HG03060 (cell line): ENCODE data around the gene SLC30A10.
"Not testable (repeated sequence)": the region's sequence is repeated elsewhere in the genome, so short reads cannot be mapped to it uniquely, and the experiment has no call there.

ENCODE experiments used
- ATAC-seq: cut with Tn5 transposase; IDR thresholded peaks from one replicate; pipeline ENCODE4 v1.9.1; 2021; ENCODE audit warnings: low read depth, moderate number of reproducible peaks; ENCODE audit not compliant: unreplicated experiment

Gene SLC30A10

DNA sequence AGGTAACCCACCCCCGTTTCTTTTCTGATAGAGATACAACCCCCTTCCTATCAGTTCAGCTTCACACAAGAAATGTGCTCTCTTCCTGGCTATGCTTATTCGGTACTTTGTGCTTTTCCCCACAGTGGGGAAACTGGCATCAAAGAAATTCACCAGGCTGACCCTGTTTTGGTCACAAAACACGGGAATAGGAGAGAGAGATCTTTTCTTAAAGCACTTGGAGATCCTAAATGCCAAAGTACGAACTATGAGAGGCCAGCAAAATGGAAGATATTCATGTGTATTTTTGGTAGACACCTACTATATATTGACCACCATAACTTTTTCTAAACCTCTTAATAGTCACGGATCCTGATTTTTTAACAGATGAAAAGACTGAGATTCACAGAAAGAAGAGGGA lies 30.0 kb downstream of the SLC30A10 start:
- ATAC-seq, result no peak

DNA sequence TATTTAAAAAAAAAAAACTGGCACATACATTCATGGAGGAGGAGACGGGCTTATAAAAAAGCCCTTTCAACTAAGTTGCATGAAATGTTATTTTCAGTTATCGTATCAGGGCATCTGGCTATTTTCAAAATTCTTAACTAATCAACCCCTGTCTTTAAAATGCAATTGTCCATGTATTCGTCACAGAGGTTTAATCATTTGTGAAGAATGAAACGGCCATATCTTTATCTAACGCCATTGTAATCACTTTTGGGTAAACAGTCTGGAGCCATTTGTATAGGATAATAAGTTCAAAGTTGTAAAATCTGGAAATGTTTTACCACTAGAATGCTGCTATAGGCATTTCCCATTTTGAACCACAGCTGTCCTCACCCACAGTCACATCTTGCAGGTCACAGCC lies 30.4 kb downstream of the SLC30A10 start:
- no peak for ATAC-seq

DNA sequence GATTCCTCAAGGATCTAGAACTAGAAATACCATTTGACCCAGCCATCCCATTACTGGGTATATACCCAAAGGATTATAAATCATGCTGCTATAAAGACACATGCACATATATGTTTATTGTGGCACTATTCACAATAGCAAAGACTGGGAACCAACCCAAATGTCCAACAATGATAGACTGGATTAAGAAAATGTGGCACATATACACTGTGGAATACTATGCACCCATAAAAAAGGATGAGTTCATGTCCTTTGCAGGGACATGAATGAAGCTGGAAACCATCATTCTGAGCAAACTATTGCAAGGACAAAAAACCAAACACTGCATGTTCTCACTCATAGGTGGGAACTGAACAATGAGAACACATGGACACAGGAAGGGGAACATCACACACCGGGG lies 36.1 kb downstream of the SLC30A10 start:
- not testable (repeated sequence) for ATAC-seq

DNA sequence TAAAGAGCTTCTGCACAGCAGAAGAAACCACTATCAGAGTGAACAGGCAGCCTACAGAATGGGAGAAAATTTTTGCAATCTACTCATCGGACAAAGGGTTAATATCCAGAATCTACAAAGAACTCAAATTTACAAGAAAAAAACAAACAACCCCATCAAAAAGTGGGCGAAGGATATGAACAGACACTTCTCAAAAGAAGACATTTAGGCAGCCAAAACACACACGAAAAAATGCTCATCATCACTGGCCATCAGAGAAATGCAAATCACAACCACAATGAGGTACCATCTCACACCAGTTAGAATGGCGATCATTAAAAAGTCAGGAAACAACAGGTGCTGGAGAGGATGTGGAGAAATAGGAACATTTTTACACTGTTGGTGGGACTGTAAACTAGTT lies 36.5 kb downstream of the SLC30A10 start:
- ATAC-seq, result not testable (repeated sequence)

DNA sequence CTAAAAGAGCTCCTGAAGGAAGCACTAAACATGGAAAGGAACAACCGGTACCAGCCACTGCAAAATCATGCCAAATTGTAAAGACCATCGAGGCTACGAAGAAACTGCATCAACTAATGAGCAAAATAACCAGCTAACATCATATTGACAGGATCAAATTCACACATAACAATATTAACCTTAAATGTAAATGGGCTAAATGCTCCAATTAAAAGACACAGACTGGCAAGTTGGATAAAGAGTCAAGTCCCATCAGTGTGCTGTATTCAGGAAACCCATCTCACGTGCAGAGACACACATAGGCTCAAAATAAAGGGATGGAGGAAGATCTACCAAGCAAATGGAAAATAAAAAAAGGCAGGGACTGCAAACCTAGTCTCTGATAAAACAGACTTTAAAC lies 39.7 kb downstream of the SLC30A10 start:
- not testable (repeated sequence) for ATAC-seq

DNA sequence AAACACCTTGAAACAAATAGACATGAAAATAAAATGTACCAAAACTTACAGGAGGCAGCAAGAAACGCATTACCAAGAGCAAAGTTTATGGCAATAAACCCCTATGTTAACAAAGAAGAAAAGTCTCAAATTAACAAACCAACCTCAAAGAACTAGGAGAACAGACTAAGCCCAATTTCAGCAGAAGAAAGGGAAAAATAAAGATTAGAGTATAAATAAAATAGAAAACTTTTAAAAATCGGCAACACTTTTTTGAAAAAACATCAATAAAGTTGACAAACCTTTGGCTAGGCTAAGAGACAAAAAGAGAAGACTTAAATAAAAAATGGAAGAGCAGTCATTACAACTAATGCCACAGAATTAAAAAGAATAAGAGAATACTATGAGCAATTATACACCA lies 42.7 kb downstream of the SLC30A10 start:
- no peak for ATAC-seq

DNA sequence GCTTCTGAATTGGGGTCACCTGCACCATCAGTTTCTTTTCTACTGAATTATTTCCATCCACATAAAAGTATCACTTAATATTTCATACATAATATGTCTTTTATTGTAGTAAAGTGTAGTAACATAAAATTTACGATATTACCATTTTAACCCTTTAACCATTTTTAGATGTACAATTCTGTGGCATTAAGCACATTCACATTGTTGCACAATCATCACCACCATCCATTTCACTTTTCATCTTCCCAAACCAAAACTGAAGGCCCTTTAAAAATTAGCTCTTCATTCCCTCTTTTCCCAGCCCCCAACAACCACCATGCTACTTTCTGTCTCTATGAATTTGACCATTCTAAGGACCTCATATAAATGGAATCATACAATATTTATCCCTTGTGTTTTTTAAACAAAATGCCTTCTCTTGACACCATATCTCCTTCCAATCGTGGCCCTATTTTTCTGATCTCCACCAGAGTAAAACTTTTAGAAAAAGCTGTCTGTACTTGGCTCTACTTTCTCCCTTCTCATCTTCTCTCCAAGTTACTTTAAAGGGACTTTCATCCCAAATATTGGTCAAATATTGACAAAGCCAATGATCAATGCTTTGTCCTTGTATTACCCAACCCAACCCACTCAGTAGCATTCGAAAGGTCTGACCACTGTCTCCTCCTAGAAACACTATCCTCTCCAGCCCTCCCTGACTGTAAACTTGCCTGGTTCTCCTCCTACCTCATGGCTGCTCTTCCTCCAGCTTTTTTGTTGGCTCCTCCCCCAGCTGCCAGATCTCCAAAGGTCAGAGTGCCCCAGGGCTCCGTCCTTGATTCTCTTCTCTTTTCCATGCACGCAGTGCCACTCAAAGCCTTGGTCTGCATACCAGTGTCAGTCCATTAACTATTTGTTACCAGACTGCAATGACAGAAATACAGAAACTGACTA lies 44.7 kb downstream of the SLC30A10 start:
- no peak for ATAC-seq

DNA sequence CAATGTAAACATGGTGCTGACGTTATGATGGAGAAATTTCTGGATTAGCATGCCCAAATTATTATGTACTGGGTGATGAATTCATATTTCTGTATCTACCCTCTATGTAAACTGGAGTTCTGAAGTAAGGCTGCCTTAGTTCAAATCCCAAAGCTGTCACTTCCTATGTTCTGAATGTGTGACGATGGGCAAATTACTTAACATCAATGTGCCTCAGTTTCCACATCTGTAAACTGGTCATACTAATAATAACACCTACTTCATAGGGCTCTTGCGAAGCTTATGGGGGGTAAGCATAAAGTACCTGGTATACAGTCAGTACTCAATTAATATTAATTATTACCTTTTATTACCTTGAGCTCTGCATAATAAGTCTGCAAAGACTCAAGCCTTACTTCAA lies 45.6 kb downstream of the SLC30A10 start:
- no peak for ATAC-seq

DNA sequence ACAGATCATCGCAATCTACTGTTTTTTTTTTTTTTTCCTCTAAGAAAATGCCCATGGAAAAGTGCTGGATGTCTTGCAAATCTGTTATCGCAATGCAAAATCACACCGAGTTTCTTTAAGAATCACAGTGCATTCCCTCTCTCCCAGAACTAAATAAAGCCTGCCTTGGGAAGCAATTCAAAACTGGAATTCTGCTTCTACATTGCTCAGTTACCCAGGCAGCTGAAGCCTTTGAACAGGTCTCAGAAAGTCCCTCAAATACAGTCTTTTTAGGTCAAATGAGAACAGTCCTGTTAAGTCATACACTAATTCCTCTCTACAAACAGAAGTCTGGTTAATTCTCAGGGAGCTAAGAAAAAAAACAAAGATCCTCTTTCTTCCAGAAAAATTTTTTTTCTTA lies 46.3 kb downstream of the SLC30A10 start:
- no peak for ATAC-seq

DNA sequence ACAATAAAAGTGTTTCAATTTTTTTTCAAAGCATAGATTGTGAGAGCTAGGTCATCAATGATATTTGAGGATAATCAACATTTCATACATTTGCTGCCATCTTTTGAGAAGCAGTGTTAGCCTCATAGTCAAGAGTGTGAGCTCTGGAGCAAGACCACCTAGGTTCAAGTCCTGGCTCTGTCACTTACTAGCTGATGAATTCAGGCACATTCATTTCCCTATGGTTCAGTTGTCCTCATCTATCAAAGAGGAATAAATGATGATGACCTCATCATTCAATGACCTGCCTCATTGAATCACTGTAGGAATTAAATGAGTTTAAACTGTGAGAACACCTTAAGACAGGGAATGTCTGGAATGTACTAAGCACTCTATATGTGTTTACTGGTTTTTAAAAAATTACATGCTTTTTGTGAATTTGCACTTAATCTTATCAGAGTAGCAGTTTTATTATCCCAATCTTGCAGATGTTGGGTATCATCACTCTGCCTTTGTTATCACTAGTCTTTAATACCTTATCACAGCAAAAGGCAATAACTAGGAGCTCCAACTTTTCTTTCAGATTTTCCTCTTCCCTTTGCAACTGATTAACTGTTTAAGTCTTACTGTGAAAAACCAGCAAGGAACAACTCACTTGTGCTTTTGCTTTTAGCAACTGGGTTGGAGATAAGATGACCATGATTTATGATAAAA lies 47.4 kb downstream of the SLC30A10 start:
- no peak for ATAC-seq

DNA sequence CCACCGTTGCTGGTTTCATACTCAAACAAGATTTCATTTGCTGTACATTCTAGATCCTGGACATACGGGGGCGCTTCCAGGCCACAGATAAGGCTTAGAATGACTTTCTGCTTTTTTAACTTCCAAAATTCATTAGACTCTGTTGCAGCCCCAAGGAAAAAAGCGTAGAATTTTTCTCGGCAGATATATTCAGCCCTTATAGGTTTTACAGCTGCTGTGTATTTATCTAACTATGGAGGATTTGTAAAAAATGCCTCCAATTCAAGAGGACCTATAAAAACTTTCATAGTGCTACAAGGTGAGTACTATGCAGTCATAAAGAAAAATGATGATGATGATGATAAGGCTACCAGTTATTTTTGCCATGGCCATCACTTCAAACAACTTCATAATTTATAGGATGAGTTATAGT lies 51.6 kb downstream of the SLC30A10 start:
- ATAC-seq, result no peak

DNA sequence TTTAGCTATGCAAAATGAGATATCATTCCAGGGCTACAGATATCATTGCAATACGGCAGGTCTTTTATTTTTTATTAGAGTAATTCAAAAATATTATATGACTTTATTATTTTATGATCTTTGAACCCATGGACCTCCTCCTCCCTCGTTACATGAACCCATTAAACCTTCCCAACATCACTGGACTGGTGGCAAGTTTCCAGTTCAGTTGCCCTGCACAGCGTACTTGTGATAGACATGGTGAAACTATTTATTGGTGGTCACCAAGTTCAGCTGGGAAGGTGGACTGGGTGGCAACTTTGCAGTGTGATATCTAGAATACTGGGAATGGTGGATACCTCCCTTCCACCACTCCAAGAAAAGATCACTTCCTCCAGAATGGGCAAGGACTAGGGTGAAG lies 52.5 kb downstream of the SLC30A10 start:
- no peak for ATAC-seq

DNA sequence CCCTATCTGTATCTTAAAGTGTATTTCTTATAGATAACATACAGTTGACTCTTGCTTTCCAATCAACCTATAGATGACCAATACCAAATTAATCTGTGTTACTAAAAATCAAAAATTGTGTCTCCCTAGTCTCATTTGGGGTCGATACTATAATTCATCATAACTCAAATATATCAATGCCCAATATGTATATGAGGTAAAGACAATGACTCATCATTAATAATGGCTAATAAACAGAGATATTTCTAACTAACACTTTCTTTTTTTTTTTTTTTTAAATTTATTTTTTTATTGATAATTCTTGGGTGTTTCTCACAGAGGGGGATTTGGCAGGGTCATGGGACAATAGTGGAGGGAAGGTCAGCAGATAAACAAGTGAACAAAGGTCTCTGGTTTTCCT lies 55.8 kb downstream of the SLC30A10 start:
- not testable (repeated sequence) for ATAC-seq

DNA sequence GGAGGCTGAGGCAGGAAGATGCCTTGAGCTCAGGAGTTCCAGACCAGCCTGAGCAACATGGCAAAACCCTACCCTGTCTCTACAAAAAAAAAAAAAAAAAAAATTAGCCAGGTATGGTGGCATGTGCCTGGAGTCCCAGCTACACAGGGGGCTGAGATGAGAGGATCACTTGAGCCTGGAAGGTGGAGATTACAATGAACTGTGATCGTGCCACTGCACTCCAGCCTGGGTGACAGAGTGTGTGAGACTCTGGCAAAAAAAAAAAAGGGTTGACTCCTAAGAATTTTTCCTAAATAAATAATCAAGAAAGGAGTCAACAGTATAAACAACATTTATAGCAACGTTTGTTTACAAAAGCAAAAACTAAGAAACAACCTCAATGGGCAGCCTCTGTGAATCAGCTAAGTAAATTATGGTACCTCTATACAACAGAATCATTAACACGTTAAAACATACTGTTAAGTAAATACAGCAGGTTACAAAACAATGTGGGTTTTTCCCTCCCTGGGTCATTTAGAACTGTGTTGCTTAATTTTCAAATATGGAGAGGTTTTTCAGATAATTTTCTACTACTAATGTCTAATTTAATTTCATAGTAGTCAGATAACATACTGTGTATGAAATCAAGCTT lies 56.8 kb downstream of the SLC30A10 start:
- no peak for ATAC-seq

DNA sequence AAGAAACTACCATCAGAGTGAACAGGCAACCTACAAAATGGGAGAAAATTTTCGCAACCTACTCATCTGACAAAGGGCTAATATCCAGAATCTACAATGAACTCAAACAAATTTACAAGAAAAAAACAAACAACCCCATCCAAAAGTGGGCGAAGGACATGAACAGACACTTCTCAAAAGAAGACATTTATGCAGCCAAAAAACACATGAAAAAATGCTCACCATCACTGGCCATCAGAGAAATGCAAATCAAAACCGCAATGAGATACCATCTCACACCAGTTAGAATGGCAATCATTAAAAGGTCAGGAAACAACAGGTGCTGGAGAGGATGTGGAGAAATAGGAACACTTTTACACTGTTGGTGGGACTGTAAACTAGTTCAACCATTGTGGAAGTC lies 59.7 kb downstream of the SLC30A10 start:
- not testable (repeated sequence) for ATAC-seq
